Measurements from ENCODE around the gene IQSEC1.

DNA sequence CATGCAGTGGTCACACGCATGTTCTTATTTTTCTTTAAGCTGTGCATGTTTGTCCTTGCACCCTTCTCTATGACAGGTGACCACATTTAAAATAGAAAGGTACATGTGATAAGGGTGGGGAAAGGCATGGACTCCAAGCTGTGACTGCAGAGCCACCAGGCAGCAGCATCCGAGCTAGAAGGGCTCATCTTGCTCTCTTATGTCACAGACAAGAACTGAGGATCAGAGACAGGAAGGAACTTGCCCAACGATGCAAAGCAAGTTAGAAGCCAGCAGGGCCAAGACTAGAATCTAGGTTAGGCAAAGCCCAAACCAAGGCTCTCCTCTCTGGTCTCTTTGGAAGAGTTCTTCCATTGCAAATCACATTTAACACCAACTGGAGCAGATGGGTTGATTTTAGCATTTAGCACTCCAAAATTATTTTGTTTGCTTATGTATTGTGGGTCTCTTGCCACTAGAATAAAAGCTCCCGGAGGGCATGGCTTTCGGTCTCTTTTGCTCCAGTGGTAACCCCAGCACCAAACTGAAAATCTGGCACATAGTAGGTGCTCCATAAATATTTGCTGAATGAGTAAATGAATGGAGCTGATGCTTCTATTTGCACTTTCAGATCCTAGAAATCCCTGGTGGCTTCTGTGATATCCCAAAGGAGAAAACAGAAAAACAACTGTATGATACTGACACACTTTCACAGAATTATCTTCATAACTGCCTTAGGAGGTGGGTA lies 84.3 kb downstream of the IQSEC1 start:
- TF ChIP-seq TAF1 (IDR thresholded peaks at IDR 0.05; ENCODE audit: borderline replicate concordance, insufficient read depth, low read length) (no peak), FOXP2 (optimal IDR thresholded peaks at IDR 0.05; ENCODE audit: borderline replicate concordance, extremely low read depth, extremely low read length, insufficient read depth) (no peak), POLR2AphosphoS5 (IDR thresholded peaks at IDR 0.05; ENCODE audit: low read depth, low read length) (no peak), SIN3A (IDR thresholded peaks at IDR 0.05; ENCODE audit: borderline replicate concordance, insufficient read depth, low read length) (no peak)
- TF ChIP-seq, protein P1, sequence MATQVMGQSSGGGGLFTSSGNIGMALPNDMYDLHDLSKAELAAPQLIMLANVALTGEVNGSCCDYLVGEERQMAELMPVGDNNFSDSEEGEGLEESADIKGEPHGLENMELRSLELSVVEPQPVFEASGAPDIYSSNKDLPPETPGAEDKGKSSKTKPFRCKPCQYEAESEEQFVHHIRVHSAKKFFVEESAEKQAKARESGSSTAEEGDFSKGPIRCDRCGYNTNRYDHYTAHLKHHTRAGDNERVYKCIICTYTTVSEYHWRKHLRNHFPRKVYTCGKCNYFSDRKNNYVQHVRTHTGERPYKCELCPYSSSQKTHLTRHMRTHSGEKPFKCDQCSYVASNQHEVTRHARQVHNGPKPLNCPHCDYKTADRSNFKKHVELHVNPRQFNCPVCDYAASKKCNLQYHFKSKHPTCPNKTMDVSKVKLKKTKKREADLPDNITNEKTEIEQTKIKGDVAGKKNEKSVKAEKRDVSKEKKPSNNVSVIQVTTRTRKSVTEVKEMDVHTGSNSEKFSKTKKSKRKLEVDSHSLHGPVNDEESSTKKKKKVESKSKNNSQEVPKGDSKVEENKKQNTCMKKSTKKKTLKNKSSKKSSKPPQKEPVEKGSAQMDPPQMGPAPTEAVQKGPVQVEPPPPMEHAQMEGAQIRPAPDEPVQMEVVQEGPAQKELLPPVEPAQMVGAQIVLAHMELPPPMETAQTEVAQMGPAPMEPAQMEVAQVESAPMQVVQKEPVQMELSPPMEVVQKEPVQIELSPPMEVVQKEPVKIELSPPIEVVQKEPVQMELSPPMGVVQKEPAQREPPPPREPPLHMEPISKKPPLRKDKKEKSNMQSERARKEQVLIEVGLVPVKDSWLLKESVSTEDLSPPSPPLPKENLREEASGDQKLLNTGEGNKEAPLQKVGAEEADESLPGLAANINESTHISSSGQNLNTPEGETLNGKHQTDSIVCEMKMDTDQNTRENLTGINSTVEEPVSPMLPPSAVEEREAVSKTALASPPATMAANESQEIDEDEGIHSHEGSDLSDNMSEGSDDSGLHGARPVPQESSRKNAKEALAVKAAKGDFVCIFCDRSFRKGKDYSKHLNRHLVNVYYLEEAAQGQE (IDR thresholded peaks at IDR 0.05; ENCODE audit: insufficient read depth in 1 of 2, low read depth in 2 of 2, low read length in 2 of 2), result no peak
